Cardiac septum (tissue), 1 donor: ENCODE results near the gene PGRMC2. TPM values are rescaled to one million over a fixed set of nuclear protein-coding genes. Genes with fewer than 3 reads are reported as not detected.
"Not testable (repeated sequence)": the region's sequence is repeated elsewhere in the genome, so short reads cannot be mapped to it uniquely, and the experiment has no call there.

Source experiments
- DNase-seq: peaks from one replicate; pipeline ENCODE4 v3.0.0-alpha.2; 2020; ENCODE audit warnings: low spot score
- intact Hi-C: fragments of 100-400 bp; cut with DNase I; formaldehyde crosslinking; loops from one replicate; pipeline ENCODE4 v1.14.0; 2022
- total RNA-seq: library from RNA; stranded (reverse); fragmentation: NEBNext Ultra II Directional; extraction: Animal tissue kit (Norgen Biotek cat#: 25700); gene quantifications from one replicate; pipeline ENCODE4 v1.2.1, GENCODE V29; 2021
- donor health status: DM: no; HTN: no; CAD: no.

PGRMC2 gene
- total RNA-seq, 1 donor from 2014 or later = 61.9 TPM

DNA sequence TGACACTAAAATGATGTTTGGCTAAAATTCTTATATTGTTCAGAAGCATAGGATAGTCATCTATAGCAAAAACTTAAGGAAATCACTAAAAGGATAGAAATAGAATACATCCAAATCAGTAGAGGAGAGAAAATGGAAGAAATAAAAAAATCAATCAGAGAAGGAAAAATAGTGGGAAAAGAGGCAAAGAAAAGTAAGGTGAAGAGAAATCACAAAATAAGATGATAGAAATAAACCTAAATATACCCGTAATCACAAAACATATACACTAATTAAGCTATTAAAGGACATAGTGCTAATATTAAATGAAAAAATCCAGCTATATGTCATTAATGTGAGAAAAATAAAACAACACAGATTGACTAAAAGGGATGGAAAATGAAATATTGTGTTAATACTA is 6.3 kb downstream of the PGRMC2 start:
- intact Hi-C loops = loop anchor here (10.0 kb wide), 2 partner anchors 283 to 583 kb away; no protein-coding TSS in a partner anchor
- DNase-seq = no peak

DNA sequence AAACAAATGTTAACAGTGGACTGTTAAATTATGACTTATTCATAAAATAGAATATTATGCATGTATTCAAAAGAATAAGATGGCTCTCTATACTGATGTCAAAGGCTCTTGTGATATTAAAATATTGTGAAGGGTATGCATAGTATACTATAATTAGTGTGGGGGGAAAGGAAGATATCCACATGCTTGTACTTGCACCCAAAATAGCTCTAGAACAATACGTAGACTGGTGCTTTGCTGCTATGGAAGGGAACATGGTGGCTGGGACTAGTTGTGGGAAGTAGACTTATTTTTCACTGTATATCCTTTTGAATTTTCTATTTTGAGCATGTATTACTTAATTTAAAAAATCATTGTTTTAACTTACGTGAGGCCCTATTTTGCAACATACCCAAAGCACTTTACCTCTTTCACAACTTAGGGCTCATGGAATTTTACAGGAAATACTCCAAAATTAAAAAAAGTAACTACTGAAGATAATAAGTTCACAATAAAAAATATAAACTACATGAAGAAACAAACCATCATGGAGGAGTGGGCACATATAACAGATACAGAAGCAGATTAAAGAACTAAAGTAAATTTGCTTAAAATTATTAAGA is 7.9 kb downstream of the PGRMC2 start:
- intact Hi-C loops = loop anchor here (10.0 kb wide), 2 partner anchors 285 to 585 kb away; no protein-coding TSS in a partner anchor
- DNase-seq = no peak

DNA sequence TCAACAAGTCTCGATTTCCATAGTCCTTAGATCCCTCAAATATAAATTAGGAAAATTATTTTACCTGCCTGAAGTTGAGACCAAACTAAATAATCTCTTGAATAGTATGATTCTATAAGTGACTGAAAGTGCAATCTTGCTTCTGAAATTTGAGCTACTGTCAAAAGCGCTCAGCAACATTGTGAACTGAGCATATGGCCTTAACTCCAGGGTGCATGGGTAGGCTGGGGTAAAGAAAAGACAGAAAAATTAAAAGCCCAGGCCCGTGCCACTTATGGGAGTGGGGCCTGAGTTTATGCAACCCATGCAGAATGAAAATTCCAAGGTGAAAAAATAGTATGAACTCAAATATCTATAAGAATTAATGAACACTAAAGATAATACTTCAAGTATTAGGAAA is 9.8 kb downstream of the PGRMC2 start:
- no peak for DNase-seq
- intact Hi-C loops = no loop called here

- DNase-seq = no peak
- intact Hi-C loops = no loop called here
Measured at GRCh38 chr4:128275346-128275745, 12.3 kb downstream of the PGRMC2 start.

DNA sequence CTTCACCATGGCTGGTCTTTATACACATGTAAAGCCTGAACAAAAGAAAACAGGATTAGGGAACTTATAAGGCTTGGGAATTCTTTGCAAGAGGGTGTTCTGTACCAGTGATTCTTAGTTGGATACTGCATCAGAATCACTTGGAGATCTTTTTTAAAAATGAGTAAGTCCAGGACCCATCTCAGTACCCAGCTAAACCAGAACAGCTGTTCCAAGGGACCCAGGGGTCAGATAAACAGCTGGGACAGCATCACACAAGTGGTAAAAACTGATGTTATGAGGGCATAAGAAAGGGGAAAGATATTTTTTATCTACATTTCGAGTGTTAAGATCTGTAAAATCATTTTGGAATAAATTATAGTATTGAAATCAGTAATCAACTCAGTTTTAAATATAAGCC is 16.1 kb downstream of the PGRMC2 start:
- DNase-seq = no peak
- intact Hi-C loops = no loop called here

GRCh38 chr4:128268970-128269369 is 18.6 kb downstream of the PGRMC2 start:
- intact Hi-C loops = no loop called here
- DNase-seq = no peak

GRCh38 chr4:128267745-128268144 is 19.9 kb downstream of the PGRMC2 start:
- intact Hi-C loops = no loop called here
- DNase-seq = no peak

GRCh38 chr4:128267171-128267570 is 20.4 kb downstream of the PGRMC2 start:
- DNase-seq, intact Hi-C loops: not testable (repeated sequence)

DNA sequence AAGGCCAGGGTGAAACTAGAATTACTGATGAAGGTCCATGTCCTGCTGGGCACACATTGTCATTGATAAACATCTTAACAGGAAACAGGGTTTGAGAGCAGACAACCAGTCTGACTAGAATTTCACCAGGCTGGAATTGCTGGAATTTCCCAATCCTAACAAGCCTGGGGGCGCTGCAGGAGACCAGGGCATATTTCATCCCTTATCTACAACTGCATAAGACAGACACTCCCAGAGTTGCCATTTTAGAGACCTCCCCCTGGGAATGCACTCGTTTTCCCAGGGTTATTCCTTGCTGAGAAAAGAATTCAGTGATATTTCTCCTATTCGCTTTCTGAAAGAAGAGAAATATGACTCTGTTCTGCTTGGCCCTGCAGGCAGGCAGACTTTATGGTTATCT is 22.1 kb downstream of the PGRMC2 start:
- DNase-seq, intact Hi-C loops: not testable (repeated sequence)

DNA sequence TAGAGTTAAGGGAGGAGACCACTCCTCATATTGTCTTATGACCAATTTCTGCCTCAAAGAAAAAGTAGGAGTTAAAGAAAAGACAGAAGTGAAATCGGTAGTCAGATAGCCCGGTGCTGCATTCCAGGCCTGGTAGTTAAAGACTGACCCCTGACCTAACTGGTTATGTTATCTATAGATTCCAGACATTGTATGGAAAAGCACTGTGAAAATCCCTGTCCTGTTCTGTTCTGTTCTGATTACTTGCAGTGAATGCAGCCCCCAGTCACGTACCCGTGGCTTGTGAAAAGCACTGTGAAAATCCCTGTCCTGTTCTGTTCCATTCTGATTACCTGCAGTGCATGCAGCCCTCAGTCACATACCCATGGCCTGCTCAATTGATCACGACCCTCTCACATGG is 27.7 kb downstream of the PGRMC2 start:
- intact Hi-C loops, DNase-seq: not testable (repeated sequence)

- DNase-seq, intact Hi-C loops: not testable (repeated sequence)
Measured at GRCh38 chr4:128258166-128258565, 29.4 kb downstream of the PGRMC2 start.

DNA sequence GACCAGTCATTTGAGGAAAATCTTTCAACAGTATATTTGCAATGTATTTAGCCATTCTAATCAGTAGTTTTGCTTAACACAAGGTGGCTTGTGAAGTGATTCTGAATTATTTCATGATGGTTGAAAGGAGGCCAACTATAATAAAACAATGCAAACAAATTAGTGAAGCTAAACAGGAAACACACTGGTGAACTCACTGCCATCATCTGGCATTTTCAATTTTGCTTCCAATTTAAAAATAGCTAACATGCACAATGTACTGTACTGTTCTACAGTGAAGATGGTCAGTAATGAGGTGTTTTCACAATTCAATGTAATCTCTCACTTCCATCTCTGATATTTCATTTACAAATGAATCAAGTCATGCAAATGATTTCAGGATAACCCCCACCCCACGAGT is 31.1 kb downstream of the PGRMC2 start:
- intact Hi-C loops = no loop called here

GRCh38 chr4:128255906-128256305 is 31.7 kb downstream of the PGRMC2 start:
- DNase-seq = no peak
- intact Hi-C loops = no loop called here

More for the DNA sequence above, 31.1 kb downstream of the PGRMC2 start:
- no peak for DNase-seq

GRCh38 chr4:128249787-128250668 is 37.6 kb downstream of the PGRMC2 start:
- intact Hi-C loops = no loop called here
- no peak for DNase-seq

DNA sequence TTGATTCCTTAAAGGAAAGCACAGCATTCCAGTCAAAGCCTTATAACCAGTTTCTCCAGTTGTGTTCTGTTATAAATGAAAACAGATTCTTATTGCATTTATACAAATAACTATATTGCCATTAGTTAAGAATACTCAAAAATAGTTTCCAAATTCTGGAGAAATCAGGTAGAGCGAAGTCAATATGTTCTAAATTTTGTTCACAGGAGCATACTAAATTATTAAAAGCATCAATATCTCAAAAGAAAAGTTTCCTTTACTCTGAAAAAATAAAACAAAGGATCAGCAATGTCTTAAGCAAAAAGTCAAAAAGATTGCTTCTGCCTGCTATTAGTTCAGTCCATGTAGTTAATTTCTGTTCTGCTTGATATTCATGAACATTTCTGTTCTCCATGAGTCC is 39.7 kb downstream of the PGRMC2 start:
- intact Hi-C loops = no loop called here

DNA sequence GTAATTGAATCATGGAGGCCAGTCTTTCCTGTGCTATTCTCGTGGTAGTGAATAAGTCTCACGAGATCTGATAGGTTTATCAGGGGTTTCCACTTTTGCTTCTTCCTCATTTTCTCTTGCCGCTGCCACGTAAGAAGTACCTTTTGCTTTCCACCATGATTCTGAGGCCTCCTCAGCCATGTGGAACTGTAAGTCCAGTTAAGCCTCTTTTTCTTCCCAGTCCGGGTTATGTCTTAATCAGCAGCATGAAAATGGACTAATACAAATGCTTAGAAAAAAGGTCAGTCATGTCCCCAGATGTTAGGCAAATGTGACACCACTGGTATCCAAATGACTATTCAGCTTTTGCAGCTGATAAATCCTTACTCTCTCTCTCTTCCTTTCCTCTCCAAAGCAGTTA is 42.2 kb downstream of the PGRMC2 start:
- intact Hi-C loops, DNase-seq: not testable (repeated sequence)

More for the DNA sequence above, 39.7 kb downstream of the PGRMC2 start:
- no peak for DNase-seq

DNA sequence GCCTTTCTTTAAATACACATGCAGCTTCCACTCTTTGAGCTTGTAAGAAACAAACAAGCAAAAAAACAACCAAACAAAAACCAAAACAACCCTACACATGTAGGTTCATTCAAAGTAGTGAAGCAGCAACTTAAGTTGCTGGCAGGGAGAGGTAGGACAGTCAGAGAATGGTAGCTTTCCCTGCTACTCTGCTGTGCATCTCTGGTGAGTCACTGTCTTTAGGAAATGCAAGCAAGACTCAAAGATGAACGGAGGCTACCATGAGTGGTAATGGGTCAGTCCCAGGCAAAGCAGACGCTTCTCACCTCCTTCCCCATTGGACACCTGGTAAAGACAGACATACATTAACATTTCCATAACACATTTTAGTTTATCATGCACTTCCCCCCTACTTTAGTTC is 43.2 kb downstream of the PGRMC2 start:
- DNase-seq = no peak
- intact Hi-C loops = no loop called here

- DNase-seq = no peak
- intact Hi-C loops = no loop called here
Measured at GRCh38 chr4:128242601-128243000, 45.0 kb downstream of the PGRMC2 start.

DNA sequence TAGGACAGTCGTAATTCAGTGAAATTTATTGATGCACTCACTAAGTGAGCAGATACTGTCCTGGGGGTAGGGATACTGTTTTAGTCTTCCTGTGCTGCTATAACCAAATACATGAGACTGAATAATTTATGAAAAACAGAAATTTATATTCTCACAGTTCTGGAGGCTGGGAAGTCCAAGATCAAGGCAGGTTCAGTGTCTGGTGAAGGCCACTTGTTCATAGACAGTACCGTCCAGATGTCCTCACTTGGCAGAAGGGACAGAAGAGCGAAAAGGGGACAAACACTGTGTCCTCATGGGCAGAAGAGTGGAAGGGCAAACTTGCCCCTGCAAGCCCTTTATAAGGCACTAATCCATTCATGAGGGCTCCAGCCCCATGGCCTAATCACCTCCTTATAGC is 45.6 kb downstream of the PGRMC2 start:
- intact Hi-C loops = no loop called here

GRCh38 chr4:128241425-128241913 is 46.1 kb downstream of the PGRMC2 start:
- intact Hi-C loops = no loop called here
- DNase-seq = no peak

More for the DNA sequence above, 45.6 kb downstream of the PGRMC2 start:
- DNase-seq = no peak

- intact Hi-C loops = no loop called here
- DNase-seq = no peak
Measured at GRCh38 chr4:128241019-128241418, 46.6 kb downstream of the PGRMC2 start.
